K562 (cell line): Measurements from ENCODE around the gene RAB1B. TPM values are rescaled to one million over a fixed set of nuclear protein-coding genes. Genes with fewer than 3 reads are reported as not detected.

Experiments
- ATAC-seq: fragments of 200-7000 bp; cut with Tn5 transposase; 3 replicates; pipeline ENCODE4 v1.9.1; 2020; ENCODE audit warnings: moderate library complexity
- BruUV-seq: library from RNA; stranded (reverse); fragments of 400-500 nt; replicated peaks from 2 replicates; lab custom pipeline; 2021; lab: Mats Ljungman, UMichigan
- CTCF ChIA-PET: fragments of 300-600 bp; formaldehyde crosslinking; extraction: SDS; loops from one replicate; lab custom pipeline; 2021; ENCODE audit warnings: low intra/inter-chr PET ratio; lab: Yijun Ruan, JAX
- POLR2A ChIA-PET: fragments of 300-600, 350-650 bp; sonication (Branson Sonifier 250); formaldehyde crosslinking; extraction: SDS; loops from one replicate; lab custom pipeline; 2021; ENCODE audit warnings: antibody characterized with exemption, inconsistent platforms; lab: Yijun Ruan, JAX
- DNase-seq, 4 experiments: peaks; one replicate each; pipeline versions ENCODE4 v3.0.0 to v3.0.0-alpha.2; 2011 to 2018; ENCODE audit warnings: low spot score in 3 of 4, mixed read lengths in 3 of 4; ENCODE audit errors: extremely low read depth in 1 of 4
- FAIRE-seq: peaks from 2 replicates; lab custom pipeline; 2011; peaks lifted over from hg19 to GRCh38; lab: Jason Lieb, UNC
- H2AFZ ChIP-seq: 2 replicates; pipeline ENCODE4 v1.6.0; 2011; ENCODE audit warnings: low read depth, low read length, control low read depth, inconsistent platforms
- H3K27ac ChIP-seq: fragments of 200-600 bp; 3 replicates; pipeline ENCODE4 v1.8.0; 2011; ENCODE audit warnings: low read depth, mild to moderate bottlenecking, control low read depth, inconsistent platforms, low read length, moderate library complexity, mixed read lengths; ENCODE audit errors: extremely low read depth
- H3K27me3 ChIP-seq, 2 experiments: fragments of 300-600 bp in 1 of 2; 2 replicates in 1 of 2; 3 replicates in 1 of 2; pipeline versions ENCODE4 v1.6.0 to v1.8.0; 2011; ENCODE audit warnings: inconsistent platforms in 2 of 2, low read length in 2 of 2, mild to moderate bottlenecking in 1 of 2, mixed read lengths in 1 of 2, moderate library complexity in 1 of 2; ENCODE audit not compliant: control insufficient read depth in 2 of 2, insufficient read depth in 2 of 2
- H3K36me3 ChIP-seq: fragments of 300-600 bp; 3 replicates; pipeline ENCODE4 v1.8.0; 2011; ENCODE audit warnings: mild to moderate bottlenecking, low read length, inconsistent platforms; ENCODE audit not compliant: control insufficient read depth, insufficient read depth
- H3K4me1 ChIP-seq, 2 experiments: fragments of 200-600 bp in 1 of 2; replicated peaks in 1 of 2; 2 replicates in 1 of 2; 3 replicates in 1 of 2; pipeline versions ENCODE4 v1.5.1 to v1.8.0; 2011; ENCODE audit warnings: inconsistent platforms in 2 of 2, low read length in 2 of 2, mild to moderate bottlenecking in 1 of 2, mixed read lengths in 1 of 2, moderate library complexity in 1 of 2; ENCODE audit not compliant: control insufficient read depth in 2 of 2, insufficient read depth in 2 of 2
- H3K4me2 ChIP-seq: 2 replicates; pipeline ENCODE4 v1.6.1; 2011; ENCODE audit warnings: low read length, control low read depth, inconsistent platforms, mixed read lengths; ENCODE audit not compliant: insufficient read depth
- H3K4me3 ChIP-seq: fragments of 200-600 bp; sonication (generic), shearing (Covaris generic); 2 replicates; pipeline ENCODE4 v1.5.1; 2016; ENCODE audit warnings: control low read depth, inconsistent platforms
- H3K79me2 ChIP-seq: fragments of 200-600 bp; 3 replicates; pipeline ENCODE4 v1.8.0; 2011; ENCODE audit warnings: low read length, inconsistent platforms; ENCODE audit not compliant: control insufficient read depth, insufficient read depth
- H3K9ac ChIP-seq, 2 experiments: 2 replicates each; pipeline versions ENCODE4 v1.6.0 to v1.6.1; 2011; ENCODE audit warnings: low read depth in 2 of 2, low read length in 2 of 2, control low read depth in 1 of 2, inconsistent platforms in 1 of 2, mild to moderate bottlenecking in 1 of 2, mixed read lengths in 1 of 2; ENCODE audit not compliant: insufficient read depth in 1 of 2
- H3K9me1 ChIP-seq: one replicate; pipeline ENCODE4 v1.6.0; 2011; ENCODE audit warnings: inconsistent platforms, mild to moderate bottlenecking, low read length, moderate library complexity; ENCODE audit not compliant: control insufficient read depth, insufficient read depth
- H3K9me3 ChIP-seq: replicated peaks from 2 replicates; pipeline ENCODE4 v1.5.1; 2011; ENCODE audit warnings: low read depth, low read length, inconsistent platforms; ENCODE audit not compliant: control insufficient read depth, insufficient read depth
- H4K20me1 ChIP-seq: replicated peaks from 2 replicates; pipeline ENCODE4 v1.6.1; 2011; ENCODE audit warnings: low read length, inconsistent platforms, mixed read lengths; ENCODE audit not compliant: control insufficient read depth, insufficient read depth
- BCL6 ChIP-seq: fragments of 250-450 bp; sonication (Bioruptor Pico); IDR thresholded peaks from 2 replicates; pipeline ENCODE4 v1.4.0; 2020
- IRF2 ChIP-seq: sonication (generic); formaldehyde crosslinking; IDR thresholded peaks from 2 replicates; pipeline ENCODE4 v1.8.1; 2022; ENCODE audit warnings: mild to moderate bottlenecking, missing genetic modification reagents
- KHSRP ChIP-seq: fragments of 450-650 bp; IDR thresholded peaks from 2 replicates; pipeline ENCODE4 v1.6.1; 2017
- L3MBTL2 ChIP-seq: fragments of 450-650 bp; IDR thresholded peaks from 2 replicates; pipeline ENCODE4 v1.6.1; 2016; ENCODE audit warnings: mild to moderate bottlenecking, moderate library complexity
- MCM3 ChIP-seq: fragments of 450-650 bp; IDR thresholded peaks from 2 replicates; pipeline ENCODE4 v1.6.1; 2016
- MEIS2 ChIP-seq: fragments of 450-650 bp; IDR thresholded peaks from 2 replicates; pipeline ENCODE4 v1.6.1; 2014; ENCODE audit warnings: mild to moderate bottlenecking; ENCODE audit not compliant: partially characterized antibody
- POLR2G ChIP-seq: fragments of 200-400 bp; formaldehyde crosslinking; IDR thresholded peaks from 2 replicates; pipeline ENCODE4 v1.6.1; 2017; ENCODE audit warnings: low read depth, mild to moderate bottlenecking, antibody characterized with exemption, low read length, moderate library complexity
- RNF2 ChIP-seq: sonication (generic); IDR thresholded peaks from 2 replicates; pipeline ENCODE4 v1.6.1; 2016
- SRSF7 ChIP-seq: fragments of 200-400 bp; formaldehyde crosslinking; optimal IDR thresholded peaks from 2 replicates; pipeline ENCODE3; 2017; ENCODE audit warnings: mild to moderate bottlenecking, low read depth, low read length
- TEAD4 ChIP-seq, 2 experiments: sonication (generic) in 1 of 2; formaldehyde crosslinking in 1 of 2; IDR thresholded peaks; 2 replicates each; pipeline versions ENCODE4 v1.6.1 to v1.8.0; 2012 to 2022; ENCODE audit warnings: borderline replicate concordance in 1 of 2, inconsistent platforms in 1 of 2, low read length in 1 of 2, mild to moderate bottlenecking in 1 of 2, missing genetic modification reagents in 1 of 2
- XRCC5 ChIP-seq: fragments of 200-400 bp; formaldehyde crosslinking; IDR thresholded peaks from 2 replicates; pipeline ENCODE4 v1.6.1; 2017; ENCODE audit warnings: low read depth, mild to moderate bottlenecking, low read length
- ZFP36 ChIP-seq: fragments of 150-350 bp; IDR thresholded peaks from 2 replicates; pipeline ENCODE4 v1.6.1; 2018; ENCODE audit warnings: low read length, low read depth; ENCODE audit not compliant: partially characterized antibody
- ZNF146 ChIP-seq: IDR thresholded peaks from one replicate; pipeline ENCODE4 v1.6.1; 2018; ENCODE audit warnings: missing compliant biosample characterization; ENCODE audit not compliant: unreplicated experiment
- WGBS: fragments of 100-300 bp; shearing (Covaris generic); methylation state at CpG from one replicate; pipeline ENCODE4 v1.1.6; 2016; ENCODE audit warnings: low coverage, mixed read lengths; ENCODE audit not compliant: insufficient coverage; ENCODE audit errors: missing lambda C conversion rate; 5-methylcytosine and 5-hydroxymethylcytosine counted together
- in situ Hi-C: fragments of 300-500 bp; cut with MboI; formaldehyde crosslinking; loops from 4 replicates; pipeline ENCODE4 v1.15.0; 2018; ENCODE audit warnings: inconsistent platforms, mixed read lengths
- intact Hi-C: fragments of 100-400 bp; cut with micrococcal nuclease; formaldehyde crosslinking; loops from 2 replicates; pipeline ENCODE4 v1.14.2; 2022
- polyA plus RNA-seq, 8 experiments: library from polyadenylated mRNA; depleted of rRNA in 4 of 8; stranded (reverse) in 5 of 8; unstranded in 3 of 8; fragments of >200 nt; fragmentation: Nextera tagmentation in 2 of 8; fragmentation: Illumina TruSeq in 1 of 8; extraction: Ambion mirVana in 2 of 8; extraction: Trizol in 1 of 8; gene quantifications; 2 replicates each; pipeline versions ENCODE4 v1.2.1 to v1.2.3, GENCODE V29; 2011 to 2014; ENCODE audit warnings: inconsistent platforms in 1 of 8, missing spikeins in 1 of 8
- total RNA-seq, 7 experiments: library from RNA; depleted of rRNA in 6 of 7; stranded (reverse); fragments of >200 nt in 6 of 7; fragmentation: Illumina TruSeq in 2 of 7; extraction: Trizol in 2 of 7; gene quantifications; 2 replicates each; pipeline versions ENCODE4 v1.2.1 to v1.2.3, GENCODE V29; 2011 to 2021; ENCODE audit warnings: low replicate concordance in 1 of 7
- TF ChIP-seq, protein P1 (sequence below): fragments of 250-450 bp; sonication (Bioruptor Pico); IDR thresholded peaks from 2 replicates; pipeline ENCODE4 v1.8.0; 2022; ENCODE audit warnings: inconsistent platforms
- TF ChIP-seq, protein P2 (sequence below): fragments of 450-650 bp; formaldehyde crosslinking; IDR thresholded peaks from 2 replicates; pipeline ENCODE4 v1.4.0; 2020; ENCODE audit warnings: mild to moderate bottlenecking, moderate library complexity

The RAB1B gene
- total and polyA plus RNA-seq, 9 of the 15 experiments (the other 6 are each of a cell fraction or from before 2014, with no cell fraction given), result 5.6 to 146 (median 98.6) TPM

DNA sequence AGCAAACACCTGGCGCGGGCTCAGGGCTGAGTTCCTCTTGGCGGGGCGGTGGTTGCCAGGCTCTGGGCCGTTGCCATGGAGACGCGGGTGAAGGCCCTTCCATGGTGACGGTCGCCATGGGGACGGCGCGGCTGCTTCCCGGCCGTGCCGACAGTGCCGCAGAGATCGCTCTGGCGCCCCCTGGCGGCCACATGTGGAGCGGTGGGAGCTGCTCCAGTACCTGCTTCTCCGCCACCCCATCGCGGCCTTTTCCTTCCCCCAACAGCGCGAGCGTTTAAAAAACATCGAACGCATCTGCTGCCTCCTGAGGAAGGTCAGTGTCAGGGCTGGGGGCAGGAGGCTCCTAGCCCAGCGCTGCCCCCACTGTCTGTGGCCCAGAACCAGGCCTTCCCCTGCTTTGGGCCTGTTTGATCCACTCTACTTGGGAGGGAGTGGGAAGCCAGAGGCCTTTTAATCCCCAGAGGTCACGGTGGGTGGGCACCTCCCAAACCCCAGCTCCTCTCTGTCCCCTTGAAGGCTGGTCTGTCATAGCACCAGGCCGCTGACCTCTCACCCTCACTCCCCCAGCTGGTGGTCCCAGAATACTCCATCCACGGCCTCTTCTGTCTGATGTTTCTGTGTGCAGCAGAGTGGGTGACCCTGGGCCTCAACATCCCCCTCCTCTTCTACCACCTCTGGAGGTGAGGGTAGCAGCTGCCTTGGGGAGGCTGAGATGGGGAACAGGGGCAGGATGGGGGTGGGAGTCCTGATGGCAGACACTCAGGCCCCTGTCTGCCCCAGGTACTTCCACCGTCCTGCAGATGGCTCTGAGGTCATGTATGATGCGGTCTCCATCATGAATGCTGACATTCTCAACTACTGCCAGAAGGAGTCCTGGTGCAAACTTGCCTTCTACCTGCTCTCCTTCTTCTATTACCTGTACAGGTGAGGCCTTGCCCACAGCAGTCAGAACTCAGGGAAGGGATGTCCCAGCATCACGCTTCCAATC is 14.3 kb downstream of the RAB1B start:
- Histone ChIP-seq H3K27me3 (no peaks in the 10 kb centered on the region), H3K9me3 (no peaks in the 10 kb centered on the region), H3K4me1 (peaks cover 8 to 52% of the 10 kb centered on the region in 2 experiments; a peak in 3 of 5 replicates), H3K79me2 (peaks cover 12% of the 10 kb centered on the region), H3K36me3 (peaks cover 37% of the 10 kb centered on the region; the same call in 2 of the 3 replicates), H3K27ac (no peak overlapping the region), H3K4me2 (no peak overlapping the region; the same call in 1 of the 2 replicates), H3K9me1 (peaks cover 4% of the 10 kb centered on the region), H3K9ac (peak overlapping the region in 1 of 2 experiments; percentile 57; a peak in 1 of 4 replicates), H4K20me1 (peaks cover 23% of the 10 kb centered on the region), H3K4me3 (no peak overlapping the region), H2AFZ (no peak overlapping the region)
- intact Hi-C loops, result no loop called here
- in situ Hi-C loops, result no loop called here
- peak; percentile 96 for FAIRE-seq
- peak; percentile 96 for ATAC-seq
- no TSS peak for BruUV-seq
- 12% methylated on average over 30 of the region's 35 CpGs for WGBS
- POLR2A ChIA-PET, result interaction anchor here (0.5 to 3.7 kb wide), 6 partner anchors 8 to 1796 kb away, joined by 3 to 21 read pairs (median 3); no protein-coding TSS in a partner anchor
- DNase-seq, result peak; percentile 96 to 98 (median 96)
- CTCF ChIA-PET, result interaction anchor here (0.7 to 1.5 kb wide), 4 partner anchors 45 to 107 kb away, joined by 3 to 17 read pairs (median 6); no protein-coding TSS in a partner anchor
- TF ChIP-seq, protein P1, sequence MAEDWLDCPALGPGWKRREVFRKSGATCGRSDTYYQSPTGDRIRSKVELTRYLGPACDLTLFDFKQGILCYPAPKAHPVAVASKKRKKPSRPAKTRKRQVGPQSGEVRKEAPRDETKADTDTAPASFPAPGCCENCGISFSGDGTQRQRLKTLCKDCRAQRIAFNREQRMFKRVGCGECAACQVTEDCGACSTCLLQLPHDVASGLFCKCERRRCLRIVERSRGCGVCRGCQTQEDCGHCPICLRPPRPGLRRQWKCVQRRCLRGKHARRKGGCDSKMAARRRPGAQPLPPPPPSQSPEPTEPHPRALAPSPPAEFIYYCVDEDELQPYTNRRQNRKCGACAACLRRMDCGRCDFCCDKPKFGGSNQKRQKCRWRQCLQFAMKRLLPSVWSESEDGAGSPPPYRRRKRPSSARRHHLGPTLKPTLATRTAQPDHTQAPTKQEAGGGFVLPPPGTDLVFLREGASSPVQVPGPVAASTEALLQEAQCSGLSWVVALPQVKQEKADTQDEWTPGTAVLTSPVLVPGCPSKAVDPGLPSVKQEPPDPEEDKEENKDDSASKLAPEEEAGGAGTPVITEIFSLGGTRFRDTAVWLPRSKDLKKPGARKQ (CRISPR knock-in tag), result no peak
- TF ChIP-seq, protein P2, sequence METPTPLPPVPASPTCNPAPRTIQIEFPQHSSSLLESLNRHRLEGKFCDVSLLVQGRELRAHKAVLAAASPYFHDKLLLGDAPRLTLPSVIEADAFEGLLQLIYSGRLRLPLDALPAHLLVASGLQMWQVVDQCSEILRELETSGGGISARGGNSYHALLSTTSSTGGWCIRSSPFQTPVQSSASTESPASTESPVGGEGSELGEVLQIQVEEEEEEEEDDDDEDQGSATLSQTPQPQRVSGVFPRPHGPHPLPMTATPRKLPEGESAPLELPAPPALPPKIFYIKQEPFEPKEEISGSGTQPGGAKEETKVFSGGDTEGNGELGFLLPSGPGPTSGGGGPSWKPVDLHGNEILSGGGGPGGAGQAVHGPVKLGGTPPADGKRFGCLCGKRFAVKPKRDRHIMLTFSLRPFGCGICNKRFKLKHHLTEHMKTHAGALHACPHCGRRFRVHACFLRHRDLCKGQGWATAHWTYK (CRISPR knock-in tag), result 0 out of 2 replicates have a peak, but pooled peaks have one; percentile 54
- TF ChIP-seq RNF2, result peak; percentile 79
- peak; percentile 83; the same call in 1 of the 2 replicates for TF ChIP-seq XRCC5
- TF ChIP-seq ZFP36, result no peak
- no peak for TF ChIP-seq MEIS2
- peak; percentile 72 for TF ChIP-seq POLR2G
- no peak for TF ChIP-seq BCL6 (CRISPR knock-in tag)
- no peak for TF ChIP-seq KHSRP
- no peak for TF ChIP-seq ZNF146
- TF ChIP-seq L3MBTL2, result 0 out of 2 replicates have a peak, but pooled peaks have one; percentile 19
- no peak for TF ChIP-seq SRSF7
- TF ChIP-seq IRF2 (CRISPR knock-in tag), result no peak
- TF ChIP-seq MCM3, result no peak
- no peak for TF ChIP-seq TEAD4 (IDR thresholded peaks at IDR 0.05; ENCODE audit: low read length)
- TF ChIP-seq TEAD4 (CRISPR knock-in tag; IDR thresholded peaks at IDR 0.05; ENCODE audit: borderline replicate concordance), result no peak
